Right ventricle myocardium superior (tissue), 1 donor: Measurements from ENCODE around the gene LMLN. TPM values are rescaled to one million over a fixed set of nuclear protein-coding genes. Genes with fewer than 3 reads are reported as not detected.
"Not testable (repeated sequence)": the region's sequence is repeated elsewhere in the genome, so short reads cannot be mapped to it uniquely, and the experiment has no call there.

Source experiments
- ATAC-seq: fragments of 200-7000 bp; cut with Tn5 transposase; one replicate; pipeline ENCODE4 v1.9.1; 2020; ENCODE audit warnings: mild to moderate bottlenecking; ENCODE audit not compliant: poor library complexity
- DNase-seq: peaks from one replicate; pipeline ENCODE4 v3.0.0-alpha.2; 2020
- intact Hi-C: fragments of 100-400 bp; cut with DNase I; formaldehyde crosslinking; loops from one replicate; pipeline ENCODE4 v1.11.2; 2022
- total RNA-seq: library from RNA; stranded (reverse); fragmentation: NEBNext Ultra II Directional; extraction: Animal tissue kit (Norgen Biotek cat#: 25700); gene quantifications from one replicate; pipeline ENCODE4 v1.2.1, GENCODE V29; 2021
- donor health status: DM: no; HTN: yes; CAD: no; lungs with severe emphysema.

The LMLN gene
- total RNA-seq, 1 donor from 2014 or later: 8.8 TPM

DNA sequence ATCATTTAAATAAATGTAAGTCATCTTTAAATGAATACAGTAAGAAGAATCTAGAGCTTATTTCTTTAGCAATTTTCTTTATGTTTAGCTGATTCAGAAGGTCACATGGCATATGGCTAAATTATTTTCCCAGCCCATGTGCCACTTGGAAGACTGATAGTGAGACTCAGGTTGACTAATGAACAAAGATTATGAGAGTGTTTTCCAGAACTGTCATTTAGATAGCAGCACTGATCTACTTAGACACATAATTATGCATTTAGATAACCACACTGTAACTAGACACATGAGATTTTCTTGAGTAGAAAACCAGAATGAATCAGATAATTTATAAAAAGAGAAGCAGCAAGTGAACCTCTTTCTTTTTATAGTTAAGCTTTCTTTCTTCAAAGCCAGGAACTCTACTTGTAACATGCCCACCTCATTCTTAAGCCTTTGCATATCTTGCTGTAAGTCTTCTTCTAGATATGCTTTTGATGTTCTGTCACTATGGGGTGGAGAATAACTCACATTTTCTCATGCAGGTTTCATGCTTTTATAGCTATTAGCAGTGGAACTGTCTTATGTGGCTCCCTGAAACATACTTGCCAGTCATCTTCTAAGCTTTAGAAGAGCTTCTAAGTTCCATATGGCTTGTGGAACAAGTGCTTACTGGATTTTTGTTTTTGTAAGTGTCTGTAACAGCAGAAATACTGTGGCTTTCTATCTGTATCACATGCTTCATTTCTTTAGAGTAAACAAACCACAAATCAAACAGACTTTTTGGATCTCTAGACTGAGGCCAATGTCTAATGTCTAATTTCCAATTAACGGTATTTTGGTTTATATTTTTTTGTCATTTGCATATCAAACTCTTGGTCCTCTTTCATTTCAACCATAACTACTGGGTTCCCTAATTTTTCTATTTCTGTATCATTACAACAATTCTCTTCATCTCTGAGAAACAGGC lies 101.4 kb downstream of the LMLN start:
- intact Hi-C loops: no loop called here
- DNase-seq (no peak), ATAC-seq (no peak)

- ATAC-seq (no peak), DNase-seq (no peak)
- intact Hi-C loops: no loop called here
Measured at GRCh38 chr3:198062068-198062465, 102.0 kb downstream of the LMLN start.

DNA sequence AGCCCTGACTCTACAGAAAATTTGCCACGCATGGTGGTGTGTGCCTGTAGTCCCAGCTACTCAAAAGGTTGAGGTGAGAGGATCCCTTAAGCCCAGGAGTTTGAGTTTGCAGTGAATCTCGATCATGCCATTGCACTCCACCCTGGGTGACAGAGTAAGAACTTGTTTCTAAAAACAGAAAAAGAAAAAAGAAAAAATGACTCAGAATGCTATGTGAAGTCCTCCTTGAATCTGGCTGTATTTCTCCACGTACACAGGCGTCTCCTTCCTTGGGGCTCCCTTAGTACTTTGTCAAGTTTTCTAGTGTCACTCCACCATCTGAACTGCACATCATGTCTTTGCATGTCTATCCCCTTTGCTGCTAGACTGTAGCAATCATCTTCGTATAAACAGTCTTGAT lies 104.4 kb downstream of the LMLN start:
- intact Hi-C loops: no loop called here
- DNase-seq (no peak), ATAC-seq (no peak)

DNA sequence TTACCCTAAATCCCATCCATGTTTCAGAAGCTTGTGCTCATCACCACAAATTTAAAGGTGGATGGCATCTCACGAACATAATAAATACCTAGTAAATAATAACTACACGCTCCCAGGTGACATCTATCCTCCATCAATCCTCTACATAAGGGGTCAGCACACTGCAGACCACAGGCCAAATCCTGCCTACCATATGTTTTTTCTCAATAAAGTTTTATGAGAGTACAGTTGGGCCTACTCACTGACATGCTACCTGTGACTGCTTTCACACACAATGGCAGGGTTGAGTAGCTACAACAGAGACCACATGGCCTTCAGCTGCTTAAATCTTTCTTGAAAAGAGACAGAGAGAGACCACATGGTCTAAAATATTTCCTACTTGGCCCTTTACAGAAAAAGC lies 105.9 kb downstream of the LMLN start:
- intact Hi-C loops: no loop called here
- ATAC-seq (no peak), DNase-seq (no peak)

DNA sequence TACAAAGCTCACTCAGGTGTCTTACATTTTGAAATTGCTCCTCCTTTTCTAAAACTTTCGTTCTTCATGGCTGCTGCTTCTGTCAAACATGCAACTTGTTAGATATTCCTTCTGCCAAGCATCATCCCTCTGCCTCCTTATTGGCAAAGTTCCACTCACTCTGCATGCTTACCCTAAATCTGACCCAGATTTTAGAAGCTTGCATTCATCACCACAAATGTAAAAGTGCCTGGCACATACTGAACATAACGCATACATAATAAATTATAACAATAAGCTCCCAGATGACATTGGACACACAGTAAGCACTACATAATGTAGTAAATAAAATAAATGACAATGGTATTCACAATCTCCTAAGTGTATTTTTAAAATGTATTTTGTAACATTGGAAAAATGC lies 107.4 kb downstream of the LMLN start:
- intact Hi-C loops: no loop called here
- DNase-seq (no peak), ATAC-seq (no peak)

GRCh38 chr3:198070871-198071270 lies 110.9 kb downstream of the LMLN start:
- no peak for ATAC-seq
- no peak for DNase-seq
- intact Hi-C loops: no loop called here

- intact Hi-C loops: no loop called here
- ATAC-seq: no peak
- DNase-seq: no peak
Measured at GRCh38 chr3:198071602-198072287, 111.7 kb downstream of the LMLN start.

DNA sequence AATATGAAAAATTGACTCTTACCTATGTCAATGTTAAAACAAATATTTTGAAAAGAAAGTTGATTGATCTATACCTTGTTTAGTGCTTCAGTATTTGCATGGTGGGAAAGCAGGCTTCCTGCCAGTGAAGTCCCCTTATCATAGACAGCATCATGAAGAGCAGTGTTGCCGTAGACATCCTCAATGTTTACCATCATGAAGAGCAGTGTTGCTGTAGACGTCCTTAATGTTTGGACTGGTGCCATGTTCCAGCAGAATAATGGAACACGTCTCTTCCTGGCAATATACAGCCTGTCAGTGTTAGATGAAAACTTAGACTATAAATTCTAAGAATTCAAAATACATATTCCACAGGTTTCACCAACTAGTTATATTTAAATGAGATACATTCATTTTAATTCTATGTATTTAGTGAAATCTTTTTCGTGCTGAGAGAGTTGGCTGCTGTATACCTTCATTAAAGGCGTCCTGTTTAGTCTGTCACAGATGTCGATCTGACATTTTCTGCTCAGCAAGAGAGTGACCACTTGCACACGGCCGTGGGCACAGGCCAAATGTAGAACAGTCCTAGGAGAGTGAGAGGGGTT lies 116.8 kb downstream of the LMLN start:
- ATAC-seq (no peak), DNase-seq (no peak)
- intact Hi-C loops: no loop called here

DNA sequence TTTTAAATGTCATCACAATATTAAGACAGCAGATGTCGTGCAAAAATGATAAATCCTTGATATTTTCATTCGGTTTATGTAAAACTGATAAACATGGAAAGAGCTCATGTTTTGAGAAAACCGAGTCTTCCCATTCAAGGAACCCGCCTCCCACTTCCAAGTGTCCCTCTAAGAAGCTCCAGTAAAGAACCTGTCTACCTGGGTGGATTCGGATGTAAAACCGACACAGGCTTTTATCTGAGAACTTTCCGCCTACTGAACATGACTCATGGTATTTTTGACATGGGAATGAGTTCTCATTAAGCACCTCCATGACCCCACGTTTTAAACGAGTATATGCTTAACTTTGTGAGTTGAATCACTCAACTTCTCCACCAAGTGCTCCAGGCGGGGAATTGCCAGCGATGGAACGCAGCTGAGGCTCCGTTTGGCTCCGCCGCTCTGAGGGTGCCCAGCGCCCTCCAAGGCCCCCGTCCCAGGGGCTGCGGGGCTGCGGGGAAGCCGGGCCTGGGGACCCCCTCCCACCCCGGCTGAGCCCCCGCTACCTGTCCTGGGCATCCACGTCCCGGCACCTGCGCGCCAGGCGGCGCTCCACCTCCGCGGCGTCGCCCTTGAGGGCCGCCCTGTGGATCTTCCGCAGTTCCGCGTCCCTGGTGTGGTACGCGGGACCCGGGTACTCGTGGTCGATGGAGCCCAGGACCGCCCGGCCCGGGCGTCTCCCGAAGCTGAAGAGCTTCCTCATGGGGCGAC lies 119.9 kb downstream of the LMLN start:
- intact Hi-C loops: no loop called here

GRCh38 chr3:198080521-198081384 lies 120.7 kb downstream of the LMLN start:
- ATAC-seq (peak; percentile 99), DNase-seq (peak; percentile 84)
- intact Hi-C loops: no loop called here

More for the DNA sequence above, 119.9 kb downstream of the LMLN start:
- peak; percentile 60 for ATAC-seq
- DNase-seq: no peak

DNA sequence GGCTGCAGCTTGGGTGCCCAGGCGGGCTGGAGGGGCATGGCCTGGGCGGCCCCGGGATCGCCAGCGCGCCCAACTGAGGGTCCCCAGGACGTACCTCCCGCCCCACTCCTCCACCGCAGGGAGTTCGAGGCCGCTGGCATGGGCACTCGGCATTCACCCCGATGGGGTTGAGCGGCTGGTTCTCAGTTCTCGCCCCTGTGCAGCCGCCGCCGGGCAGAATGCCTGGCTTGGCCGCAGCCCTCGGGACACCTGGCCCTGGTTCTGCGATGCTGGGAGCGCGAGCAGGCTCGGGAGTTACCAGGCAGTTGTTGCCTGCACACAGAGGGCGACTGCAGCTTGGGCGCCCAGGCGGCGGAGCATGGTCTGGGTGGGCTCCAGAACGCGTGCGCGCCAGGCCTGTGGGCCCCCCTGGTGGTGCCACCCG lies 121.4 kb downstream of the LMLN start:
- DNase-seq (no peak), ATAC-seq (no peak)
- intact Hi-C loops: no loop called here

DNA sequence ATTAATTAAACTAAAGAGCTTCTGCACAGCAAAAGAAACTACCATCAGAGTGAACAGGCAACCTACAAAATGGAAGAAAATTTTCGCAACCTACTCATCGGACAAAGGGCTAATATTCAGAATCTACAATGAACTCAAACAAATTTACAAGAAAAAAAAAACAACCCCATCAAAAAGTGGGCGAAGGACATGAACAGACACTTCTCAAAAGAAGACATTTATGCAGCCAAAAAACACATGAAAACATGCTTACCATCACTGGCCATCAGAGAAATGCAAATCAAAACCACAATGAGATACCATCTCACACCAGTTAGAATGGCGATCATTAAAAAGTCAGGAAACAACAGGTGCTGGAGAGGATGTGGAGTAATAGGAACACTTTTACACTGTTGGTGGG lies 122.2 kb downstream of the LMLN start:
- intact Hi-C loops, DNase-seq, ATAC-seq: not testable (repeated sequence)

GRCh38 chr3:198088421-198088955 lies 128.5 kb downstream of the LMLN start:
- intact Hi-C loops: no loop called here

GRCh38 chr3:198090795-198091332 lies 130.8 kb downstream of the LMLN start:
- no peak for ATAC-seq
- intact Hi-C loops: no loop called here
- no peak for DNase-seq

More at GRCh38 chr3:198088421-198088955, 128.5 kb downstream of the LMLN start:
- ATAC-seq (no peak), DNase-seq (no peak)

DNA sequence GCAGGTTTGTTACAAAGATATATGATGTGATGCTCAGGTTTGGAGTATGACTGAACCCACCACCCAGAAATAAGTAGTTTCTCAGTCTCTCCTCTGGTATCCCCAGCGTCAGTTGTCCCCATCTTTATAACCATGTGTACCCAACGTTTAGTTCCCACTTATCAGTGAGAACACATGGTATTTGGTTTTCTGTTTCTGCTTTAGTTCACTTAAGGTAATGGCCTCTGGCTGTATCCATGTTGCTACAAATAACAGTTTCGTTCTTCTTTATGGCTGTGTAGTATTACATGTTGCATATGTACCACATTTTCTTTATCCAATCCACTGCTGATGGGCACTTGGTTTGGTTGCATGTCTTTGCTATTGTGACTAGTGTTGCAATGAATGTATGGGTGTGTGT lies 132.3 kb downstream of the LMLN start:
- DNase-seq (no peak), ATAC-seq (no peak)
- intact Hi-C loops: no loop called here

DNA sequence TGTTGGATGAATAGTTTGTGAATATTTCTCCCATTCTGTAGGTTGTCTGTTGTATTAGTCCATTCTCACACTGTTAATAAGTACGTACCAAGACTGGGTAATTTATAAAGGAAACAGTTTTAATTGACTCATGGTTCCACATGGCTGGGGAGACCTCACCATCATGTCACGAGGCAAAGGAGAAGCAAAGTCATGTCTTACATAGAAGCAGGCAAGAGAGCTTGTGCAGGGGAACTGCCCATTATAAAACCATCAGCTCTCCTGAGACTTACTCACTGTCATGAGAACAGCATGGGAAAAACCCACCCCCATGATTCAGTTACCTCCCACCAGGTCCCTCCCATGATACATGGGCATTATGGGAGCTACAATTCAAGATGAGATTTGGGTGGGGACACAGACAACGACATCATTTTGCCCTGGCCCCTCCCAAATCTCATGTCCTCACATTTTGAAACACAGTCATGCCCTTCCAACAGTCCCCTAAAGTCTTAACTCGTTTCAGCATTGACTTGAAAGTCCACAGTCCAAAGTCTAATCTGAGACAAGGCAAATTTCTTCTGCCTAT lies 133.2 kb downstream of the LMLN start:
- intact Hi-C loops: no loop called here
- ATAC-seq: no peak
- no peak for DNase-seq
